IMR-90 (cell line): ENCODE measurements around the gene ZNF772. TPM values are rescaled to one million over a fixed set of nuclear protein-coding genes. Genes with fewer than 3 reads are reported as not detected.

Source experiments
- USF2 ChIP-seq: fragments of 150-350 bp; IDR thresholded peaks from 2 replicates; pipeline ENCODE4 v1.6.1; 2017; ENCODE audit warnings: mild to moderate bottlenecking, antibody characterized with exemption, low read length, low read depth
- polyA plus RNA-seq, 3 experiments: library from polyadenylated mRNA; depleted of rRNA; stranded (reverse); fragments of >200 nt; gene quantifications; 2 replicates each; pipeline ENCODE4 v1.2.3, GENCODE V29; 2012; ENCODE audit warnings: low replicate concordance in 1 of 3
- total RNA-seq: library from RNA; depleted of rRNA; stranded (reverse); fragments of >200 nt; gene quantifications from 2 replicates; pipeline ENCODE4 v1.2.3, GENCODE V29; 2012

ZNF772 gene
- total and polyA plus RNA-seq, 2 of the 4 experiments (the other 2 are of a cell fraction): 4.6 to 33.0 TPM

DNA sequence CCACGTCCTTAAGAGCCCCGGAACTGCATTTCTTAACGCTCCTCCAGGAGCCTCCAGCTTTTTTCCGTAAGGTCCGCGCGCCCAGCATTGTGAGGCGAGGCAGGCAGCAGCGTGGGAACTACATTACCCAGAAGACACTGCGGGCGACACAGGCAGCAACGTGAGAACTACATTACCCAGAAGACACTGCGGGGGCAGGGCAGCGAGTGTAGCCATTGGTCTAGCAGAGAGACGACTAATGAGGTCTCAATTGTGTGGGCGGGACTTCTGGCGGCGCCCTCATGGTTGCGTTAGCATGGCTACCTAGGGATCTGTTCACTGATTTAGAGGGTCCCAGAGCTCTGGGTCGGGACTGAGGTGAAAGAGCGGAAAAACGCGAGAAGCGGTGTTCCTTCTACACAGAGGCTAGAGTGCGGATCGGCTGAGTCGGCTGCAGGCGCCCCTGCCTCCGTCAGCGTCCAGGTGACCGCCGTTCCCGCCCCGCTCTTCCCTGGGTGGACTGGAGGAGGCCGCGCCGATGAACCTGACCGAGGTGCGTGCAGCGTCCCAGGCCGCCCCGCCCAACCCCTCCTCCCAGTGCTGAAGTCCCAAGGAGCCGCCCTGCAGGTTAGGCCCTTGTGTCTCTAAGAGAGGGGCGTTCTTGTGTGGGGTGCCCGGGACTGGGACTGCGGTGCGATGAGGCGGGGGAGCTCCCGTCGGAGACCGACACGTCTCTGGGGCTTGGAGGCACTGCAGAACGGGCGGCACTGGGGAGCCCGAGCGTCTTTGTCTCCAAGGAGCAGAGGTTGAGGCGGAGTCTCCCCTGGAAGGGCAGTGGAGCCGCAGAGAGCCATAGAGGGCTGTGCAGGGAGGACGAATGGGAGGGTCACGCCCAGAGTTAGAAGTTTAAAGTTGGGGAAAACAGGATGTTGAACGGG lies 42.0 kb downstream of the ZNF772 start, which contains the start of gene ZNF749 (continued):
- peak; percentile 21; the same call in 1 of the 2 replicates for TF ChIP-seq USF2
